GM18508 (cell line): Measurements from ENCODE around the gene RUVBL2.
"Not testable (repeated sequence)": the region's sequence is repeated elsewhere in the genome, so short reads cannot be mapped to it uniquely, and the experiment has no call there.

Experiments used
- ATAC-seq: cut with Tn5 transposase; IDR thresholded peaks from one replicate; pipeline ENCODE4 v1.9.1; 2021; ENCODE audit warnings: moderate number of reproducible peaks; ENCODE audit not compliant: insufficient read depth, unreplicated experiment

The RUVBL2 gene

DNA sequence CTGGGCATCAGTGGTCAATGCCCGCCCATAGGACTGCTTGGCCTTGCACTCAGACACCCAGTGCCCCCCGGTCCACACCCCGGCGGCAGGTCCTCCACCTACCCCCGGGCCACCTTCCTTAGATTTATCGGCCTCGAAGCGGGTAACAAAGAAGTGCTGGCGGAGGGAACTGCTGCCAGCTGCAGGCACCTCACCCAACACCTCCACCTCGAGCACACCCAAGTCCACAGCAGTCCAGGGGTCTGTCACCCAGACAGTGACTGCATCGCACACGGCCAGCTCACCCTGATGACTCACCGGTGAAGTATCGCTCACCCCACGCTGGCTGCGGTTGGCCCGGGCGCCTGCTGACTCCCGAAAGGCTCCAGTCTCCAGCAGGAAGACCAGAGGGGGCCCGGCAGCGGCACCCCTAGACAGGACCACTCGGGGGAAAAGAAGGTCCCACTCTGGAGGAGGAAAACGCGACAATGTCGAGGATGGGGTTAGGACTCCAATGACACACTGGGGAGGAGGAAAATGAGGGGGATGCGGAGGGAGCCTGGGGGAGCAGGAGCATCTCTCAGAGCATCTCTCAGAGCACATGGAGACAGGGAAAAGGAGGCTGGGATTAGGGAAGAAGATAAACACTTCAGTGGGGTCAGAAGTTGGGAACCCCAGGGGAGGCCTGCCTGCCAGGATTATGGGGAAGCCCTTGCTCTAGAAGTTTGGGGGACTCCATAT, 45.0 kb downstream of the RUVBL2 start:
- ATAC-seq = not testable (repeated sequence)

DNA sequence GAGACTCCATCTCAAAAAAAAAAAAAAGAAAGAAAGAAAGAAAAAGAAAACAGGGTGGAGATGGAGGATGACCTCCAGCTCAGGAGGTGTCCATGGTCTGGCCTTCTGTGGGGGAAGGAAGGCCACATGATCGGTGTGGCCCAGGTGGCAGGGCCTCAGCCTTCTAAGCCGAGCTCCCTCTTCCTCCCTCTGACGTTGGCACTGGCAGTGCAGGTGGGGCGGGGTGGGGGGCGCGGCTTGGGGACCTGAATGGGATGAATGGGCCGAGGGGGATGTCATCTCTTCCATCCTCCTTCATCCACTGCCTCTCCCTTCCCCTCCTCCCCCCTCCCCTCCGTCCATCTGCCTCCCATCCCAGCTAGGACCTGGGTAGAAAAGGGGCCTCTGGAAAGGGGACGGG, 46.0 kb downstream of the RUVBL2 start:
- ATAC-seq = not testable (repeated sequence)

DNA sequence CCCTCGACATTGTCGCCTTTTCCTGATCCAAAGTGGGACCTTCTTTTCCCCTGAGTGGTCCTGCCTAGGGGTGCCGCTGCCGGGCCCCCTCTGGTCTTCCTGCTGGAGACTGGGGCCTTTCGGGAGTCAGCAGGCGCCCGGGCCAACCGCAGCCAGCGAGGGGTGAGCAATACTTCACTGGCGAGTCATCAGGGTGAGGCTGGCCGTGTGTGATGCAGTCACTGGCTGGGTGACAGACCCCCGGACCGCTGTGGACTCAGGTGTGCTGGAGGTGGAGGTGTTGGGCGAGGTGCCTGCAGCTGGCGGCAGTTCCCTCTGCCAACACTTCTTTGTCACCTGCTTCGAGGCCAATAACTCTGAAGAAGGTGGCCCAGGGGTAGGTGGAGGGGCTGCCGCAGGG, 48.5 kb downstream of the RUVBL2 start:
- ATAC-seq = no peak

DNA sequence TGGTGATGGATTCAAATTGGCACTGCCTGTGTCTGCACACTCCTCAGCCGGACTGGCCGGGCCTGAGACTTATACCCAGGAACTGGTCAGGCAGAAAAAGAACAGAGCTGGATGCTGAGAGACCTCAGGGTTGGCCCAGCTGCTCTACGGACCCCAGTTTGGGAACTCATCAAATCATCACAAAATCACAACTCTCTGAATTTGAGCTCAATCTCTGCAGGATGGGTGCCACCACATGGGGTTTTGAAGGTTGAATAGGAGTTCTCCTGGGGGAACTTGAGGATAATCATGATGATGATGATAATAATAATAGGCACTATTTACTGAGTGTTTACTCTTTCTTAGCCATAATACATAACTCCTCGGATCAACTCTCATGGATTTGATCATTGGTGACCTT, 49.0 kb downstream of the RUVBL2 start:
- not testable (repeated sequence) for ATAC-seq

DNA sequence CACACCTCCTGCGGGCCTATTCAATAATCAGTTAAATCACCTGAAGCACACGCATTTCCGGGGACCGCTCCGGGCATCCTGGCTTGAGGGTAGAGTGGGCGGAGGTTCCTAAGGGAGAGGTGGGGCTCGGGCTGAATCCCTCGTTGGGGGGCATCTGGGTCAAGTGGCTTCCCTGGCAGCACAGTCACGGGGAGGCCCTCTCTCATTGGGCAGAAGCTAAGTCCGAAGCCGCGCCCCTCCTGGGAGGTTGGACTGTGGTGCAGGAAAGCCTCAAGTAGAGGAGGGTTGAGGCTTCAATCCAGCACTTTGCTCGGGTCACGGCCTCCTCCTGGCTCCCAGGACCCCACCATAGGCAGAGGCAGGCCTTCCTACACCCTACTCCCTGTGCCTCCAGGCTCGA, 49.9 kb downstream of the RUVBL2 start, which contains the start of gene CGB5:
CGB5 (plus strand) TSS at position 301 of the 400 bp plus-strand sequence. CDS start 362 bp downstream, outside the sequence.
- ATAC-seq = not testable (repeated sequence)

DNA sequence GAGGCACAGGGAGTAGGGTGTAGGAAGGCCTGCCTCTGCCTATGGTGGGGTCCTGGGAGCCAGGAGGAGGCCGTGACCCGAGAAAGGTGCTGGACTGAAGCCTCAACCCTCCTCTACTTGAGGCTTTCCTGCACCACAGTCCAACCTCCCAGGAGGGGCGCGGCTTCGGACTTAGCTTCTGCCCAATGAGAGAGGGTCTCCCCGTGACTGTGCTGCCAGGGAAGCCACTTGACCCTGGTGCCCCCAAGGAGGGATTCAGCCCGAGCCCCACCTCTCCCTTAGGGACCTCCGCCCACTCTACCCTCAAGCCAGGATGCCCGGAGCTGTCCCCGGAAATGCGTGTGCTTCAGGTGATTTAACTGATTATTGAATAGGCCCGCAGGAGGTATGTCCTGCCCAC, 55.3 kb downstream of the RUVBL2 start, which contains the start of gene CGB8:
CGB8 (minus strand) TSS at position 101 of the 400 bp plus-strand sequence. CDS start 372 bp downstream, outside the sequence.
- ATAC-seq = not testable (repeated sequence)

DNA sequence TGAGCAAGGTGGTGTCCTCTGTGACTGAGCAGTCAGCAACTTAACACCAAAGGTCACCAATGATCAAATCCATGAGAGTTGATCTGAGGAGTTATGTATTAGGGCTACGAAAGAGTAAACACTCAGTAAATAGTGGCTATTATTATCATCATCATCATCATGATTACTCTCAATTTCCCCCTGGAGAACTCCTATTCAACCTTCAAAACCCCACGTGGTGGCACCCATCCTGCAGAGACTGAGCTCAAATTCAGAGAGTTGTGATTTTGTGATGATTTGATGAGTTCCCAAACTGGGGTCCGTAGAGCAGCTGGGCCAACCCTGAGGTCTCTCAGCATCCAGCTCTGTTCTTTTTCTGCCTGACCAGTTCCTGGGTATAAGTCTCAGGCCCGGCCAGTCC, 56.1 kb downstream of the RUVBL2 start:
- ATAC-seq = not testable (repeated sequence)

DNA sequence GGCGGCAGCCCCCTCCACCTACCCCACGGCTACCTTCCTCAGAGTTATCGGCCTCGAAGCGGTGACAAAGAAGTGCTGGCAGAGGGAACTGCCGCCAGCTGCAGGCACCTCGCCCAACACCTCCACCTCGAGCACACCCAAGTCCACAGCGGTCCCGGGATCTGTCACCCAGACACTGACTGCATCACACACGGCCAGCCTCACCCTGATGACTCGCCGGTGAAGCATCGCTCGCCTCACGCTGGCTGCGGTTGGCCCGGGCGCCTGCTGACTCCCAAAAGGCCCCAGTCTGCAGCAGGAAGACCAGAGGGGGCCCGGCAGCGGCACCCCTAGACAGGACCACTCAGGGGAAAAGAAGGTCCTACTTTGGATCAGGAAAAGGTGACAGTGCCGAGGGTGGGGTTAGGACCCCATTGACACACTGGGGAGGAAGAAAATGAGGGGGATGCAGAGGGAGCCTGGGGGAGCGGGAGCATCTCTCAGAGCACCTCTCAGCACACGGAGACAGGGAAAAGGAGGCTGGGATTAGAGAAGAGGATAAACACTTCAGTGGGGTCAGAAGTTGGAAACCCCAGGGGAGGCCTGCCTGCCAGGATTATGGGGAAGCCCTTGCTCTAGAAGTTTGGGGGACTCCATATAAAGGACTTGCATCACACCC, 56.8 kb downstream of the RUVBL2 start:
- not testable (repeated sequence) for ATAC-seq

DNA sequence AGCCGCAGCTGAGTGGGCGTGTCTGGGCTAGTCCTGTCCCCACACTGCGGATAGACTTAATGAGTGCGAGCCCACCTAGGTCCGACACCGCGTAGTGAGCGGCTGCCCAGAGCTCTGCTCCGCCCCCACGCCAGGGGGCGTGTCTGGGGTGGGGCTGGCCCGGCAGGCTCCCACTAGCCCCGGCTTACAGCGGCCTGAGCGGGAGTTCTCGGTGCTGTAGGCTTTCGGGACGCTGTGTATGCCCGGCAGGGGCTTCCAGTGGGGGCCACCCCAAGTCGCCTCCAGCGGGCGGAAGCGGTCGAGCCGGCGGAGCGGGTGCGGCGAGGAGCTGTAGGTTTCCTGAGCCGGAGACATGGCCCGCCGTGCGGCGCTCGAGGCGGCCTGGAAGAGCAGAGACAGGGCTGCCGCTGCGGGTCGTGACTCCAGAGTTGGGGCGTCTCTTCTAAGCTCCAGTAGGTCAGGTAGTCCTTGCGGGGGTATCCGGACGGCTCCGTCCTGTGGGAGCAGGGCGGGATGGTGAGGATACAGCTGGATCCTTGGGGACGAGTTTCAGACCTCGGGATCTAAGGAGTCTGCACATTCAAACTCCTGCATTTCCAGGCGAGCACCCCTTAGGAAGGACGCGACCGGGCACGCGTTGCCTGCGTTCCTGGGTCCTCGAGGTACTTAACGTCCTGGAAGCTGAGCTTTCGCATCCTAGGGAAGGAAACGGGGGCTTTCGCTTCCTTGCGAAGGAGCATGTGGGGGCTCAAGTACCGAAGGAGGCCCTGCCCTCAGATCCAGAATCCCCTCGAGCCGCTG, 62.6 kb downstream of the RUVBL2 start:
- ATAC-seq = no peak

DNA sequence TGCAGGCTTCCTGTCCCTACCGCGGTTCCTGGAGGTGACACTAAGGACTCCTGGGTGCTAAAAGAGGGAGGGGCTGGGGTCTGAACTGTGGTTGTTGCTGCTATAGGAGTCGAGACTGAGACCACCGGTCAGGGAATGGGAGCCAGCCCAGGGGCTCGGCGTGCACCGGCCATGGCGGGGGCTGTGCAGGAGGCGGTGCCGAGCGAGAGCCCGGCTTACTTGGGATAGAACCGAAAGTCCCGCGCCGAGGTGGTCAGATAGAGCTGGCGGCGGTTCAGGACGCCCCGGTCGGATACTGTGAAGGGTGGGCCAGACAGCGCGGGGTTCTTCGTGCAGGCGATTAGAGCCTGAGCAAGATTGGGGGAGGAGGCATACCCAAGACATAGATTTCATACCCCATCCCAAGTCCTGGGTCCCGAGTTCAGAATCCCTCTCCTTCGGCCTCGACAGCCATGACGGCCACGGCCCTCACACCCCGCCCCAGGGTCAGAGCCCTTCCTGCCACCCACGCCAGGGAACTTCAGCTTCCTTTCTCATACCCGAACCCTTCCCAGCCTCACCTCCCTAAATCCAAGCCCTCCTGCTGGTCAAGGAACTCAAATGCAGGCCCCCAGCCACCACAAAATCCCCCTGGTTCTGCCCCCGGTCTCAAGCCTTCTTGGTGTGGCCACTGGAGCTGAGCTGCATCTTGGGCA, 63.4 kb downstream of the RUVBL2 start:
- ATAC-seq = not testable (repeated sequence)

DNA sequence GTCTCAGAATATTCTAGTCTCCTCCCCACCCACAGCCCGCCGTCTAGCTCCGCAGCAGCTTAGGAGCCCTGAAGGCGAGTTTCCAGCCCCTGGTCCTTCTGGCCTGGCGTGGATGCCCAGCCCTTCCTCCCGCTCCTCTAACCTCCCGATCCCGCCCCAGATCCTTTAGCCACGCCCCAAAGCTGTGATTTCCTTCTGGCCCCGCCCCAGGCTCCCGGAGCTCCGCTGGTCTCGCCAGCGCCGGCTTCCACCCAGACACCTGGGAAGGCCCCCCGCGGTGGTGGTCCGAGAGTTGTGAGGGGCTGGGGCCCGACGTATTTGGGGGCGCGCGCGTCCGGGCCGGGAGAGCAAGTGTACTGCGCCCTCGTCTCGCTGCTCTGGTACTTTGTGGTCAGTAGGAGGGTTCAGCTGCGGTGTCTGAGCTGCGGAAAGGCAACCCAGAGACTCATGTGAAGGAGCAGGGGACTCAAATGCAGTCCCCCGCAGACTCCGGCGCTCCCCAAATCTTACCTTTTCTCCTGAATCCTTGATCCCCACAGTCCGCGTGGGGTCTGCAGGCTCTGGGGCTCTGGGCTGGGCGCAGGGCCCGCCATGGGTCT, 64.0 kb downstream of the RUVBL2 start, which contains the start of gene CGB7:
CGB7 (minus strand) TSS at position 114 of the 599 bp plus-strand sequence. CDS start 2,374 bp downstream, outside the sequence.
- no peak for ATAC-seq

DNA sequence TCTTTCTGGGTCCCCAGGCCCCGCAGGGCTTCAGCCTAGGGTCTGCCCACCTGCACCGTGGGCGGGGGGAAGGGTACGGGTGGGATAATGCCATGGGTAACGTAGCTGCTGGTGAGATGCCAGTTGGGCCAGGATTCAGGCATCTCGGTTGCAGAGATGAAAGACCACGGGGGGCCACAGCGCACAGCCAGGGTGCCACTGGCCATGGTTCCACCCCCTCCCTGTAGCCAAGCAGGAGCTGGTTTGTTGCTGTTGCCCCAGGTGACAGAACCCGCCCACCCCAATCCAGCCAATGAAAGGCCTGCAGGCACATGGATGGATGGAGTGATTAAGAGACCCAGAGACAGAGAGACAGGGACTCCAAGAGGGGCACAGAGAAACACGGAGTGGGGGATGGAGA, 64.9 kb downstream of the RUVBL2 start:
- ATAC-seq = no peak

DNA sequence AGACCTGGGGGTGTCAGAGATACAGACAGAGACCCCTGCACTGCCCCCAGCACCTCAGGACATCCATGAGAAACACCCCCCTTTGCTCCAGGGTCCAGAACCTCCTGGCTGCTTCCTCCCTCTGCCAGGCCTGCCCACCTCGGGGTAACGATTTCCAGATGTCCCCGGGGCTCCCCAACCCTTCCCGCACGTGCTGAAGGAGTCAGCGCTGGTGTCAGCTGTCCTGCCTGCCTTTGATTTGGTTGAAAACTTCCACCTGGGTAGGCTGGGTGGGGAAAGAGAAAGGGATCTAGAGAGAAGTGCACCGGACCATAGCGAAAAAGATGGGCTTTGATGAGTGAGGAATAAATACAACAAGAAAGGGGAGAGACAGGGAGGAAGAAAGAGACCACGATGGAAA, 65.4 kb downstream of the RUVBL2 start:
- no peak for ATAC-seq

DNA sequence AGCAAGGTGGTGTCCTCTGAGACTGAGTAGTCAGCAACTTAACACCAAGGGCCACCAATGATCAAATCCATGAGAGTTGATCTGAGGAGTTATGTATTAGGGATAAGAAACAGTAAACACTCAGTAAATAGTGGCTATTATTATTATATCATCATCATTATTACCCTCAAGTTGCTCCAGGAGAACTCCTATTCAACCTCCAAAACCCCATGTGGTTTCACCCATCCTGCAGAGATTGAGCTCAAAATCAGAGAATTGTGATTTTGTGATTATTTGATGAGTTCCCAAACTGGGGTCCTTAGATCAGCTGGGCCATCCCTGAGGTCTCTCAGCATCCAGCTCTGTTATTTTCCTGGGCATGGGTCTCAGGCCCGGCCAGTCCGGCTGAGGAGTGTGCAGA, 67.3 kb downstream of the RUVBL2 start:
- no peak for ATAC-seq

DNA sequence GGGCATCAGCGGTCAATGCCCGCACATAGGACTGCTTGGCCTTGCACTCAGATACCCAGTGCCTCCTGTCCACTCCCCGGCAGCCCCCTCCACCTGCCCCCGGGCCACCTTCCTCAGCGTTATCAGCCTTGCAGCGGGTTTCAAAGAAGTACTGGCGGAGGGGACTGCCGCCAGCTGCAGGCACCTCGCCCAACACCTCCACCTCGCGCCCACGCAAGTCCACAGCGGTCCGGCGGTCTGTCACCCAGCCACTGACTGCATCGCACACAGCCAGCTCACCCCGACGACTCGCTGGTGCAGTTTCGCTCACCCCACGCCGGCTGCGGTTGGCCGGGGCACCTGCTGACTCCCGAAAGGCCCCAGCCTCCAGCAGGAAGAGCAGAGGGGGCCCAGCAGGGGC, 67.8 kb downstream of the RUVBL2 start:
- no peak for ATAC-seq

DNA sequence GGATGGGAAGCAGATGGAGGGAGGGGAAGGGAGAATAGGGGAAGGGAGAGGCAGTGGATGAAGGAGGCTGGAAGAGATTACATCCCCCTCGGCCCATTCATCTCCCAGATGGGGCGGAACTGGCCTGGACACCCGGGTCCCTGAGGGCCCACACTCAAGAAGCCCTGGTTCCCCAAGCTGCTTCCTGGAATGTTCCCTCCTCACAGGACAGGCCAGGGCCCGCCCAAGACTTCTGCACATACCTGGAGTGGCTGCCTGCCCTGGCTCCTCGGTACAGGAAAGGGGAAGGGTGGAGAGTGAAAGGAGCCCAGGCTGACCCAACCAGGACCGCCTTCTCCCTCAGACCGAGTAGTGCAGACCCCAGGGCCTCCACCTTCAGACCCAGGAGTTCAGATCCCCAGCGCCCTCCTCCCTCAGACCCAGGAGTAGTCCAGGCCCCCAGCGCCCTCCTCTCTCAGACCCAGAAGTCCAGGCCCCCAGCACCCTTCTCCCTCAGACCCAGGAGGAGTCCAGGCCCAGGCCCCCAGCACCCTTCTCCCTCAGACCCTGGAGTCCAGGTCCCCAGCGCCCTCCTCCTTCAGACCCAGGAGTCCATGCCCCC, 70.4 kb downstream of the RUVBL2 start:
- no peak for ATAC-seq

DNA sequence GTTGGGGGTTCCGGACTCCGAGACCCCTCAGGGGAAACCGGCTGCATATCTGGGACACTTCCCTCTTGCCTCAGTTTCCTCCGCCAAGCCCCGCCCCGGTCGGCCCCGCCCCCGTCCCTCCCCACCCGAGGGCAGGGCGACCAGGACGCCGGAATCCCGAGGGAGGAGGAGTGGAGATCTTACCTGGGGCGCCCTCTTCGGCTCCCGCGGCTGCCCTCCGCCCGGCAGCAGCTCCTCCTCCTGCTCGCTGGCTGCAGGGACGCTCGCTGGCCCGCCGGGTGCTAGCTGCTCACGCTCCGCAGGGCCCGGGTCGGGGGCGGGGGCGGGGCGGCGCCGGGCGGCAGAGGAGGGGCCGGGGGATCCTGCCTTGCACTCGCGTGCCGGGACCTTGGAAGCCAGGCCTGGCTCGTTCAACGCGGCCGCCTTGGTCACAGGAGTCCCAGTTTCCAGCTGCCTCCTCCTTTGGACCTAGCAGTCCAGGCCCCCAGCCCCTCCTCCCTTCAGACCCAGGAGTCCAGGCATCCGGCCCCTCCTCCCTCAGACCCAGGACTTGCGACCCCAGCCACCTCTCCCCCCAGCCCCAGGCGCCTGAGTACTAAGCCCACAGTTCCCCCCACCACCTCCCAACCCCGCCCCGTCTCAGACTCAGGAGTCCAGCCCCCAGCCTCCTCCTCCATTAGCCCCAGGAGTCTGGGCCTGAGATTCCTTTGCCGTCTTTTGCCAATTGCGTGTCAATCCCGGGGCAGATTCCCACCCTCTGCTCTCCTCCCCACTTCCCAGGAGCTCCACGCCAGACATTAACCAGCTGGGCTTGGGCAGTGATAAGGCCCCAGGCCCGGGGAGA, 71.3 kb downstream of the RUVBL2 start, which contains the start of gene NTF4:
NTF4 (minus strand) TSS at position 51 of the 844 bp plus-strand sequence. CDS start 2,821 bp downstream, outside the sequence.
- ATAC-seq = no peak
